ENCODE data around the gene DISC1.

Gene DISC1

DNA sequence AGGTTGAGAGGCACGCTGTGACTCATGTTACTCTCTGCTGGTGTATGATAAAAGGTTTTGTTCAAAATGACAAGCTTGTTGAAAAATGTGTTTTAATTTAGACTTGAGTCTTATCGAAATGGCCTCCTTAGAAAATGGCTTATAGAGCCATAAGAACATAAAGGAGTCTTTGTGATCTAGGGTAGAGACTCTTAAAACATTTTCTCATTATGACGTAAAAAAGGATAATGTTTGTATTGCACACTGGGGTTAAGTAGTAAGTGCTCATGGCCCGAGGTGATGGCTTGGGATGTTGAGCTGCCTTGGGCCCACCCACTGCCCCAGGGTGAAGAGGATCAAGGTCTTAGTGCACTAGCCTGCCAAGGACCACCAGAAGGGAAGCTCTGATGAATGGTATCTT, 117.4 kb downstream of the DISC1 start:
- TF ChIP-seq, protein P1, sequence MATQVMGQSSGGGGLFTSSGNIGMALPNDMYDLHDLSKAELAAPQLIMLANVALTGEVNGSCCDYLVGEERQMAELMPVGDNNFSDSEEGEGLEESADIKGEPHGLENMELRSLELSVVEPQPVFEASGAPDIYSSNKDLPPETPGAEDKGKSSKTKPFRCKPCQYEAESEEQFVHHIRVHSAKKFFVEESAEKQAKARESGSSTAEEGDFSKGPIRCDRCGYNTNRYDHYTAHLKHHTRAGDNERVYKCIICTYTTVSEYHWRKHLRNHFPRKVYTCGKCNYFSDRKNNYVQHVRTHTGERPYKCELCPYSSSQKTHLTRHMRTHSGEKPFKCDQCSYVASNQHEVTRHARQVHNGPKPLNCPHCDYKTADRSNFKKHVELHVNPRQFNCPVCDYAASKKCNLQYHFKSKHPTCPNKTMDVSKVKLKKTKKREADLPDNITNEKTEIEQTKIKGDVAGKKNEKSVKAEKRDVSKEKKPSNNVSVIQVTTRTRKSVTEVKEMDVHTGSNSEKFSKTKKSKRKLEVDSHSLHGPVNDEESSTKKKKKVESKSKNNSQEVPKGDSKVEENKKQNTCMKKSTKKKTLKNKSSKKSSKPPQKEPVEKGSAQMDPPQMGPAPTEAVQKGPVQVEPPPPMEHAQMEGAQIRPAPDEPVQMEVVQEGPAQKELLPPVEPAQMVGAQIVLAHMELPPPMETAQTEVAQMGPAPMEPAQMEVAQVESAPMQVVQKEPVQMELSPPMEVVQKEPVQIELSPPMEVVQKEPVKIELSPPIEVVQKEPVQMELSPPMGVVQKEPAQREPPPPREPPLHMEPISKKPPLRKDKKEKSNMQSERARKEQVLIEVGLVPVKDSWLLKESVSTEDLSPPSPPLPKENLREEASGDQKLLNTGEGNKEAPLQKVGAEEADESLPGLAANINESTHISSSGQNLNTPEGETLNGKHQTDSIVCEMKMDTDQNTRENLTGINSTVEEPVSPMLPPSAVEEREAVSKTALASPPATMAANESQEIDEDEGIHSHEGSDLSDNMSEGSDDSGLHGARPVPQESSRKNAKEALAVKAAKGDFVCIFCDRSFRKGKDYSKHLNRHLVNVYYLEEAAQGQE (IDR thresholded peaks at IDR 0.05; ENCODE audit: low read depth) = no peak
- TF ChIP-seq, protein P2, sequence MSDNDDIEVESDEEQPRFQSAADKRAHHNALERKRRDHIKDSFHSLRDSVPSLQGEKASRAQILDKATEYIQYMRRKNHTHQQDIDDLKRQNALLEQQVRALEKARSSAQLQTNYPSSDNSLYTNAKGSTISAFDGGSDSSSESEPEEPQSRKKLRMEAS (IDR thresholded peaks at IDR 0.05) = no peak
- no peak for TF ChIP-seq CREB1 (IDR thresholded peaks at IDR 0.05; ENCODE audit: low read depth)
- TF ChIP-seq ZBTB7A (IDR thresholded peaks at IDR 0.05; ENCODE audit: low read depth) = no peak
- TF ChIP-seq NFIC (IDR thresholded peaks at IDR 0.05) = no peak
- TF ChIP-seq TEAD4 (IDR thresholded peaks at IDR 0.05) = no peak
- no peak for TF ChIP-seq EGR1 (IDR thresholded peaks at IDR 0.05)
- no peak for TF ChIP-seq RAD21 (IDR thresholded peaks at IDR 0.05; ENCODE audit: low read depth)
- TF ChIP-seq TAF1 (IDR thresholded peaks at IDR 0.05; ENCODE audit: low read depth) = no peak
- no peak for TF ChIP-seq YY1 (IDR thresholded peaks at IDR 0.05; ENCODE audit: low read depth)
- no peak for TF ChIP-seq EP300 (IDR thresholded peaks at IDR 0.05; ENCODE audit: borderline replicate concordance)
- TF ChIP-seq FOXM1 (IDR thresholded peaks at IDR 0.05; ENCODE audit: borderline replicate concordance, low read depth) = no peak
- TF ChIP-seq, protein P3, sequence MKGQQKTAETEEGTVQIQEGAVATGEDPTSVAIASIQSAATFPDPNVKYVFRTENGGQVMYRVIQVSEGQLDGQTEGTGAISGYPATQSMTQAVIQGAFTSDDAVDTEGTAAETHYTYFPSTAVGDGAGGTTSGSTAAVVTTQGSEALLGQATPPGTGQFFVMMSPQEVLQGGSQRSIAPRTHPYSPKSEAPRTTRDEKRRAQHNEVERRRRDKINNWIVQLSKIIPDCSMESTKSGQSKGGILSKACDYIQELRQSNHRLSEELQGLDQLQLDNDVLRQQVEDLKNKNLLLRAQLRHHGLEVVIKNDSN (IDR thresholded peaks at IDR 0.05) = no peak
- TF ChIP-seq TCF12 (IDR thresholded peaks at IDR 0.05; ENCODE audit: low read depth) = no peak
- no peak for TF ChIP-seq CEBPB (IDR thresholded peaks at IDR 0.05)

DNA sequence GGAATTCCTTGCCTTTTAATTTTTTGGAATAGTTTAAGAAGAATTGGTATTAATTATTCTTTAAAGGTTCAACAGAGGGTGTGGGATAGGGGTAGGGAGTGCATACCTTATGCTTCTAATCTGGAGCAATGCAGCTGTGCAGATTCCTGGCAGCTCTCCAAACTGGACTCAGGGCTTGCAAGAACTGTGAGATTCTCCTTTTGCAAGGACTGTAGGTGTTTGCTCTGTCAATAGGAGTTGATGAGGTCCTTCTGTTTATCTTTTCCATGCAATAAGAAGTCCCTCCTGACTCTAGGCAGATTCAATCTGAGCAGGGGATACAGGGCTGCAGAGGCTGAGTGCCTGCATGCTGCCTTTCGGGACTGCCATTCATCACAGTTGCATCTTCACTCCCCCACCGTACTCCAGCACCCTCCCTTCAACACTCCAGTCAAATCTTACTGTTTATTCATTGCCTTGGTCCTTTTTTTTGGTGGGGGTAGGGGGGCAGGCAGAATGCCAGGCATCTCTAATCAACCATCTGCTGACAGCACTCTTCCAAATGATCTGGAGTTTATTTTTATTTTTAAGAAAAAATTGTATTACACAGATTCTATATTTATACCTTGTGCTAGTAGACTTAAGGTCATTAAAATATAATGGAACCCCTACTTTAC, 122.3 kb downstream of the DISC1 start:
- no peak for TF ChIP-seq CEBPB (IDR thresholded peaks at IDR 0.05)
- TF ChIP-seq TAF1 (IDR thresholded peaks at IDR 0.05; ENCODE audit: low read depth) = no peak
- TF ChIP-seq TEAD4 (IDR thresholded peaks at IDR 0.05) = no peak
- TF ChIP-seq, protein P1 (IDR thresholded peaks at IDR 0.05; ENCODE audit: low read depth) = no peak
- TF ChIP-seq ZBTB7A (IDR thresholded peaks at IDR 0.05; ENCODE audit: low read depth) = no peak
- no peak for TF ChIP-seq EGR1 (IDR thresholded peaks at IDR 0.05)
- no peak for TF ChIP-seq NFIC (IDR thresholded peaks at IDR 0.05)
- TF ChIP-seq YY1 (IDR thresholded peaks at IDR 0.05; ENCODE audit: low read depth) = no peak
- TF ChIP-seq EP300 (IDR thresholded peaks at IDR 0.05; ENCODE audit: borderline replicate concordance) = no peak
- TF ChIP-seq, protein P2 (IDR thresholded peaks at IDR 0.05) = no peak
- TF ChIP-seq, protein P3 (IDR thresholded peaks at IDR 0.05) = no peak
- TF ChIP-seq FOXM1 (IDR thresholded peaks at IDR 0.05; ENCODE audit: borderline replicate concordance, low read depth) = no peak
- TF ChIP-seq RAD21 (IDR thresholded peaks at IDR 0.05; ENCODE audit: low read depth) = no peak
- TF ChIP-seq TCF12 (IDR thresholded peaks at IDR 0.05; ENCODE audit: low read depth) = no peak
- TF ChIP-seq CREB1 (IDR thresholded peaks at IDR 0.05; ENCODE audit: low read depth) = no peak

DNA sequence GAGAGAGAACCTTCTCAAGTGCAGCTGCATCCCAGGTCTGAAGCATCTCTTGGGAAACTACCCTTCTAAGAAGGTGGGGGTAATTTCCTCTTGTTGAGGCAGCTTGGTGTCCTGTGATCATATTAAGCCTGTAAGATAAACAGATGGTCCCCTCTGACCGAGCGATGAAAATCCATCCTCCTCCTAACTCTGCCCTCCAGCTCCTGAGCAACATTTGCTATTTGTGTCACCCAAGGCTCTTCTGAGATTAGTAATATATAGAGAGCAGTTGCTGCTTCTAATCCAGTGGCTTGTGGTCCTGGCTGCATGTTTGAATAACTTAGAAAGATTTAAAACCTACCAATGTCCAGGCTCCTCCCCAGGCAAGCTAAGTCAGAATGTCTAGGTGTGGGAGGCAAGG, 123.7 kb downstream of the DISC1 start:
- TF ChIP-seq TAF1 (IDR thresholded peaks at IDR 0.05; ENCODE audit: low read depth) (no peak), ZBTB7A (IDR thresholded peaks at IDR 0.05; ENCODE audit: low read depth) (no peak), TCF12 (IDR thresholded peaks at IDR 0.05; ENCODE audit: low read depth) (no peak), NFIC (IDR thresholded peaks at IDR 0.05) (no peak), CEBPB (IDR thresholded peaks at IDR 0.05) (no peak), EP300 (IDR thresholded peaks at IDR 0.05; ENCODE audit: borderline replicate concordance) (no peak), CREB1 (IDR thresholded peaks at IDR 0.05; ENCODE audit: low read depth) (no peak), RAD21 (IDR thresholded peaks at IDR 0.05; ENCODE audit: low read depth) (no peak), EGR1 (IDR thresholded peaks at IDR 0.05) (no peak), FOXM1 (IDR thresholded peaks at IDR 0.05; ENCODE audit: borderline replicate concordance, low read depth) (no peak), YY1 (IDR thresholded peaks at IDR 0.05; ENCODE audit: low read depth) (no peak), TEAD4 (IDR thresholded peaks at IDR 0.05) (no peak)
- TF ChIP-seq, protein P3 (IDR thresholded peaks at IDR 0.05) = no peak
- TF ChIP-seq, protein P2 (IDR thresholded peaks at IDR 0.05) = no peak
- TF ChIP-seq, protein P1 (IDR thresholded peaks at IDR 0.05; ENCODE audit: low read depth) = no peak

Measured in Ishikawa (cell line).